GM21360 (cell line): ENCODE data around the gene ATP6V0E1.

ENCODE experiments used
- ATAC-seq: cut with Tn5 transposase; IDR thresholded peaks from one replicate; pipeline ENCODE4 v1.9.1; 2021; ENCODE audit warnings: mild to moderate bottlenecking, moderate library complexity; ENCODE audit not compliant: unreplicated experiment

Gene ATP6V0E1

GRCh38 chr5:172956228-172956627, 27.3 kb upstream of the ATP6V0E1 start:
- ATAC-seq: no peak

- no peak for ATAC-seq
Measured at GRCh38 chr5:172956936-172957335, 26.6 kb upstream of the ATP6V0E1 start.

GRCh38 chr5:172957458-172957857, 26.1 kb upstream of the ATP6V0E1 start:
- no peak for ATAC-seq

GRCh38 chr5:172958331-172959046, 25.1 kb upstream of the ATP6V0E1 start:
- peak; percentile 52 for ATAC-seq

- ATAC-seq: no peak
Measured at GRCh38 chr5:172959824-172960799, 23.5 kb upstream of the ATP6V0E1 start.

- ATAC-seq: no peak
Measured at GRCh38 chr5:172969921-172970320, 13.7 kb upstream of the ATP6V0E1 start.

GRCh38 chr5:172971482-172971881, 12.1 kb upstream of the ATP6V0E1 start:
- ATAC-seq: no peak

- no peak for ATAC-seq
Measured at GRCh38 chr5:172972552-172972951, 11.0 kb upstream of the ATP6V0E1 start.

GRCh38 chr5:172973127-172973916, 10.2 kb upstream of the ATP6V0E1 start:
- ATAC-seq: no peak

- ATAC-seq: no peak
Measured at GRCh38 chr5:172973931-172974330, 9.6 kb upstream of the ATP6V0E1 start.

- ATAC-seq: no peak
Measured at GRCh38 chr5:172975289-172975688, 8.3 kb upstream of the ATP6V0E1 start.

GRCh38 chr5:172979778-172980177, 3.8 kb upstream of the ATP6V0E1 start:
- ATAC-seq: no peak

GRCh38 chr5:172981931-172982330, 1.6 kb upstream of the ATP6V0E1 start:
- no peak for ATAC-seq

GRCh38 chr5:172984244-172984953, 828 bp downstream of the ATP6V0E1 start:
- ATAC-seq: peak; percentile 61

GRCh38 chr5:172985596-172985995, 2.0 kb downstream of the ATP6V0E1 start:
- ATAC-seq: no peak

GRCh38 chr5:172988276-172988675, 4.7 kb downstream of the ATP6V0E1 start:
- no peak for ATAC-seq

- no peak for ATAC-seq
Measured at GRCh38 chr5:172990776-172991175, 7.2 kb downstream of the ATP6V0E1 start.

- ATAC-seq: no peak
Measured at GRCh38 chr5:172994405-172994804, 10.8 kb downstream of the ATP6V0E1 start.

- ATAC-seq: no peak
Measured at GRCh38 chr5:172999372-172999973, 15.9 kb downstream of the ATP6V0E1 start.

GRCh38 chr5:172999974-173000373, 16.4 kb downstream of the ATP6V0E1 start:
- no peak for ATAC-seq
